GM19043 (cell line): ENCODE results near the gene TEF.

Source experiments
- ATAC-seq: cut with Tn5 transposase; IDR thresholded peaks from one replicate; pipeline ENCODE4 v1.9.1; 2021; ENCODE audit warnings: low read depth; ENCODE audit not compliant: unreplicated experiment

The TEF gene

DNA sequence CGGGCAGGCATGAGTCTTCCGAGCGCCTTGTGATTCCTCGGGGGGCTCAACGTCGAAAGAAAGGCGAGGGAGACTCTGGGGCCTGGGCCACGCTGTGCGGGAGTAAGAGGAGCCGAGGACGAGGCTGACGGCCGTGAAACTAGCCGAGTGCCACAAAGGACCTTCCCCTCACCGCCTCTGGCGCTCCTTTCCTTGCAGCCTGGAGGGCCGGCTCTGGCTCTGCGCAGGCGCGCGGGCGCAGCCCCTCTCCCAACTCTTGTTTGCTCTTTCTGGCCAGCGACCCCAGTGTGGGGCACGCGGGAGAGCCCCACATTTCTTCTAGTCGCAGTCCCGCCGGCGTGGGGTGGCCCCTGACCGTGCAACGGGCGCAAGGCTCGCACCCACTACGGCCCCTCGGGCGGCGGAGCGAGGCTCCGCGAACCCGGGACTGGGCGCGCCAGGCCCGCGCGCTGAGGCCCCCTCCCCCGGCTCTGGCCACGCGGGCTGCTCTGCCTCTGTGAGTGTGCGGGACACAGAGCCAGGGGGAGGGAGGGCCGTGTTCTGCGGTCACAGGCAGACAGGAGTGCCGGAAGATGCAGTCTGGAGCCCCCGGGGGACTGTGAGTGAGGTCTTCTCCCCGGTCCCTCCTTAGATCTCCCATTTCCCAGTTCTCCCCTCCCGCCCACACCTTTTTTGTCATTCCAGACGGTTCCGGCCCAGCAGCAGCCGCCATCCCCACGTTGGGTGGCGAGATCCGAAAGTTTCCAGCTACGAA lies 65.9 kb downstream of the TEF start:
- ATAC-seq = no peak

GRCh38 chr22:41448189-41448808 lies 66.6 kb downstream of the TEF start:
- peak; percentile 48 for ATAC-seq
